GM12872 (cell line): Measurements from ENCODE around the gene AVP.

Experiments used
- CTCF ChIP-seq: IDR thresholded peaks from 3 replicates; pipeline ENCODE4 v1.5.1; 2011; ENCODE audit warnings: low read depth, mild to moderate bottlenecking, low read length, moderate library complexity; ENCODE audit not compliant: insufficient read depth

Gene AVP

GRCh38 chr20:3047486-3048419 is 36.8 kb downstream of the AVP start:
- TF ChIP-seq CTCF = no peak

- no peak for TF ChIP-seq CTCF
Observed at GRCh38 chr20:3046677-3047462, 37.7 kb downstream of the AVP start.

- no peak for TF ChIP-seq CTCF
Observed at GRCh38 chr20:3045816-3046676, 38.5 kb downstream of the AVP start, which contains the start of gene MRPS26. Gene MRPS26, plus strand, starts transcription at chr20:3046052. Its CDS starts 17 bp downstream, at chr20:3046069.

- no peak for TF ChIP-seq CTCF
Observed at GRCh38 chr20:3045042-3045815, 39.3 kb downstream of the AVP start.

GRCh38 chr20:3044336-3044965 is 40.1 kb downstream of the AVP start:
- TF ChIP-seq CTCF = no peak

- no peak for TF ChIP-seq CTCF
Observed at GRCh38 chr20:3043322-3043721, 41.2 kb downstream of the AVP start, which contains the start of gene GNRH2. Gene GNRH2, plus strand, starts transcription at chr20:3043622. Its CDS starts 793 bp downstream, at chr20:3044415.
